C4-2B (cell line): ENCODE results near the gene ETV3.

Source experiments
- ZFX ChIP-seq: fragments of 450-650 bp; IDR thresholded peaks from 2 replicates; pipeline ENCODE4 v1.6.1; 2017
- TF ChIP-seq, protein P1 (sequence below): fragments of 450-650 bp; conservative IDR thresholded peaks from 2 replicates; pipeline ENCODE4 v1.5.1; 2017; ENCODE audit warnings: mild to moderate bottlenecking

DNA sequence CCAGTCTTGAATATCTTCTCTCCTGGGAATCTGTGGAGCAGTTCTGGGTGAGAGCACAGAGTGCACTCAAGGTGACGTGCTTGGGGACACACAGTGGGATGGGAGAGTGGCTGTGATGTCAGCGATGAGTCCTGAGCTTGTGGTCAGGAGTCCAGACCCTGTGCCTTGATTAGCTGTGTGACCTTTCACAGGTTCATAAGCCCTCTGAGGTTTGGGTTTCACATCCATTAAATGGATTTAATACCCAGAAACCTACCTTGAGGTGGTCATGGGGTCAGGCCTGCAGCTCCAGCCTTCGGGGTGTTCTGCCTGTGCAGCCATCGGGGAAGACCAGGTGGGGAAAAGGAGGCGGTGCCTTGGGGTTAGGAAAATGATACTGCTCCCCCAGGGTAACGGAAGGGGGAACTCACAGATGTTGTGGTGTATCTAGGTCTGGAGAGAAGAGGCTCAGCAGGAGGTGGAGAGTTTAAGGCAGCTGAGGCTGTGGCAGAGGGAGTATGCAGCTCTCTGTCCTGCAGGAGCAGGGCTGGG is 38.5 kb upstream of the ETV3 start:
- TF ChIP-seq, protein P1, sequence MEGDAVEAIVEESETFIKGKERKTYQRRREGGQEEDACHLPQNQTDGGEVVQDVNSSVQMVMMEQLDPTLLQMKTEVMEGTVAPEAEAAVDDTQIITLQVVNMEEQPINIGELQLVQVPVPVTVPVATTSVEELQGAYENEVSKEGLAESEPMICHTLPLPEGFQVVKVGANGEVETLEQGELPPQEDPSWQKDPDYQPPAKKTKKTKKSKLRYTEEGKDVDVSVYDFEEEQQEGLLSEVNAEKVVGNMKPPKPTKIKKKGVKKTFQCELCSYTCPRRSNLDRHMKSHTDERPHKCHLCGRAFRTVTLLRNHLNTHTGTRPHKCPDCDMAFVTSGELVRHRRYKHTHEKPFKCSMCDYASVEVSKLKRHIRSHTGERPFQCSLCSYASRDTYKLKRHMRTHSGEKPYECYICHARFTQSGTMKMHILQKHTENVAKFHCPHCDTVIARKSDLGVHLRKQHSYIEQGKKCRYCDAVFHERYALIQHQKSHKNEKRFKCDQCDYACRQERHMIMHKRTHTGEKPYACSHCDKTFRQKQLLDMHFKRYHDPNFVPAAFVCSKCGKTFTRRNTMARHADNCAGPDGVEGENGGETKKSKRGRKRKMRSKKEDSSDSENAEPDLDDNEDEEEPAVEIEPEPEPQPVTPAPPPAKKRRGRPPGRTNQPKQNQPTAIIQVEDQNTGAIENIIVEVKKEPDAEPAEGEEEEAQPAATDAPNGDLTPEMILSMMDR, result no peak
- no peak for TF ChIP-seq ZFX
